HUES64 (cell line): ENCODE data around the gene IFNGR2. TPM values are rescaled to one million over a fixed set of nuclear protein-coding genes. Genes with fewer than 3 reads are reported as not detected.
"Not testable (repeated sequence)": the region's sequence is repeated elsewhere in the genome, so short reads cannot be mapped to it uniquely, and the experiment has no call there.

Experiments
- H3K27ac ChIP-seq: 2 replicates; pipeline ENCODE4 v1.7.0; 2013; ENCODE audit warnings: low read depth, low read length, inconsistent platforms
- H3K27me3 ChIP-seq: 2 replicates; pipeline ENCODE4 v1.6.1; 2013; ENCODE audit warnings: mild to moderate bottlenecking, low read length; ENCODE audit not compliant: insufficient read depth
- H3K36me3 ChIP-seq: 2 replicates; pipeline ENCODE4 v1.6.1; 2013; ENCODE audit warnings: mild to moderate bottlenecking, low read length; ENCODE audit not compliant: insufficient read depth
- H3K4me1 ChIP-seq: 2 replicates; pipeline ENCODE4 v1.6.1; 2013; ENCODE audit warnings: mild to moderate bottlenecking, low read length, moderate library complexity; ENCODE audit not compliant: insufficient read depth
- H3K4me3 ChIP-seq: 2 replicates; pipeline ENCODE4 v1.5.1; 2013; ENCODE audit warnings: mild to moderate bottlenecking, low read length, moderate library complexity
- H3K9ac ChIP-seq: 2 replicates; pipeline ENCODE4 v1.6.1; 2013; ENCODE audit warnings: mild to moderate bottlenecking, low read depth, low read length
- H3K9me3 ChIP-seq: 2 replicates; pipeline ENCODE4 v1.6.1; 2013; ENCODE audit warnings: low read depth, low read length; ENCODE audit not compliant: insufficient read depth
- WGBS: fragments of 150-250, 120-280 bp; methylation state at CpG from one replicate; pipeline ENCODE4 v1.1.7; 2013; ENCODE audit warnings: missing lambda C conversion rate; 5-methylcytosine and 5-hydroxymethylcytosine counted together
- polyA plus RNA-seq, 2 experiments: library from polyadenylated mRNA; stranded (reverse); fragments of 50-300 nt; gene quantifications; one replicate each; pipeline ENCODE4 v1.2.3, GENCODE V29; 2013

IFNGR2 gene
- 25.8 TPM for polyA plus RNA-seq (2013, experiment 1 of 2)
- 30.0 TPM for polyA plus RNA-seq (2013, experiment 2 of 2)

GRCh38 chr21:33403128-33403785 is at the start of gene IFNGR2:
TSS of gene IFNGR2 (plus strand) at chr21:33403413. CDS start at chr21:33403544, 131 bp downstream.
- under 1% methylated on average over 89 of the region's 89 CpGs for WGBS
- Histone ChIP-seq H3K36me3 (no peaks in the 10 kb centered on the region), H3K27ac (peak within 1 kb of the TSS; percentile 37), H3K27me3 (no peaks in the 10 kb centered on the region), H3K9ac (peak within 1 kb of the TSS; percentile 79), H3K4me3 (peak within 1 kb of the TSS; percentile 80), H3K9me3 (no peaks in the 10 kb centered on the region), H3K4me1 (peaks cover 3% of the 10 kb centered on the region; the same call in 1 of the 2 replicates)

- Histone ChIP-seq H3K9me3 (no peaks in the 10 kb centered on the region), H3K4me3 (no peak overlapping the region), H3K27me3 (no peaks in the 10 kb centered on the region), H3K9ac (no peak overlapping the region), H3K36me3 (peaks cover 47% of the 10 kb centered on the region), H3K4me1 (no peaks in the 10 kb centered on the region), H3K27ac (no peak overlapping the region)
- WGBS, result 94% methylated on average over 5 of the region's 6 CpGs
Measured at GRCh38 chr21:33355355-33355754, 47.9 kb upstream of the IFNGR2 start.

GRCh38 chr21:33355996-33356395 is 47.2 kb upstream of the IFNGR2 start:
- peaks cover 41% of the 10 kb centered on the region for H3K36me3 ChIP-seq
- no peaks in the 10 kb centered on the region for H3K4me1 ChIP-seq
- no peak overlapping the region for H3K9ac ChIP-seq
- no peaks in the 10 kb centered on the region for H3K27me3 ChIP-seq
- no peak overlapping the region for H3K4me3 ChIP-seq
- H3K27ac ChIP-seq, result no peak overlapping the region
- 95% methylated on average over 11 of the region's 11 CpGs for WGBS
- no peaks in the 10 kb centered on the region for H3K9me3 ChIP-seq

GRCh38 chr21:33357177-33357576 is 46.0 kb upstream of the IFNGR2 start:
- peaks cover 34% of the 10 kb centered on the region for H3K36me3 ChIP-seq
- H3K27me3 ChIP-seq, result no peaks in the 10 kb centered on the region
- no peak overlapping the region for H3K9ac ChIP-seq
- H3K27ac ChIP-seq, result no peak overlapping the region
- peaks cover 5% of the 10 kb centered on the region for H3K4me1 ChIP-seq
- no peak overlapping the region for H3K4me3 ChIP-seq
- 93% methylated on average over 8 of the region's 8 CpGs for WGBS
- no peaks in the 10 kb centered on the region for H3K9me3 ChIP-seq

- WGBS, result 91% methylated on average over 4 of the region's 4 CpGs
Measured at GRCh38 chr21:33359446-33359845, 43.8 kb upstream of the IFNGR2 start.

GRCh38 chr21:33360281-33360680 is 42.9 kb upstream of the IFNGR2 start:
- H3K4me3 ChIP-seq, result no peak overlapping the region

More at GRCh38 chr21:33359446-33359845, 43.8 kb upstream of the IFNGR2 start:
- Histone ChIP-seq H3K36me3 (peaks cover 24% of the 10 kb centered on the region), H3K4me1 (peaks cover 11% of the 10 kb centered on the region), H3K27ac (no peak overlapping the region), H3K27me3 (no peaks in the 10 kb centered on the region), H3K9me3 (no peaks in the 10 kb centered on the region), H3K4me3 (no peak overlapping the region), H3K9ac (no peak overlapping the region)

GRCh38 chr21:33360881-33361602 is 42.2 kb upstream of the IFNGR2 start:
- Histone ChIP-seq H3K9me3 (0 out of 2 replicates have a peak, but pooled peaks cover 1% of the 10 kb centered on the region), H3K36me3 (peaks cover 9% of the 10 kb centered on the region), H3K4me3 (no peak overlapping the region), H3K27me3 (no peaks in the 10 kb centered on the region), H3K27ac (no peak overlapping the region), H3K4me1 (peaks cover 11% of the 10 kb centered on the region), H3K9ac (no peak overlapping the region)
- WGBS, result 68% methylated on average over 12 of the region's 14 CpGs

More at GRCh38 chr21:33360281-33360680, 42.9 kb upstream of the IFNGR2 start:
- peaks cover 11% of the 10 kb centered on the region for H3K4me1 ChIP-seq
- peaks cover 16% of the 10 kb centered on the region for H3K36me3 ChIP-seq
- no peaks in the 10 kb centered on the region for H3K9me3 ChIP-seq
- H3K9ac ChIP-seq, result no peak overlapping the region
- no peak overlapping the region for H3K27ac ChIP-seq
- H3K27me3 ChIP-seq, result no peaks in the 10 kb centered on the region
- WGBS, result 95% methylated on average over 6 of the region's 6 CpGs

- H3K9ac ChIP-seq, result peak overlapping the region; percentile 57
Measured at GRCh38 chr21:33362044-33362555, 41.1 kb upstream of the IFNGR2 start.

GRCh38 chr21:33363911-33364609 is 39.2 kb upstream of the IFNGR2 start:
- not testable (repeated sequence) for H3K4me3 ChIP-seq, H3K36me3 ChIP-seq, H3K9ac ChIP-seq, H3K27ac ChIP-seq, H3K27me3 ChIP-seq
- WGBS, result 85% methylated on average over 10 of the region's 10 CpGs
- Histone ChIP-seq H3K9me3 (peaks cover 26% of the 10 kb centered on the region), H3K4me1 (peaks cover 11% of the 10 kb centered on the region)

More at GRCh38 chr21:33362044-33362555, 41.1 kb upstream of the IFNGR2 start:
- Histone ChIP-seq H3K36me3 (no peaks in the 10 kb centered on the region), H3K27ac (peak overlapping the region; percentile 66), H3K4me1 (peaks cover 11% of the 10 kb centered on the region), H3K4me3 (peak overlapping the region; percentile 17), H3K27me3 (no peaks in the 10 kb centered on the region), H3K9me3 (peaks cover 11% of the 10 kb centered on the region)
- WGBS, result 61% methylated on average over 12 of the region's 12 CpGs

- Histone ChIP-seq H3K9ac (no peak overlapping the region), H3K4me3 (no peak overlapping the region), H3K27me3 (no peaks in the 10 kb centered on the region), H3K9me3 (peaks cover 33% of the 10 kb centered on the region), H3K27ac (no peak overlapping the region), H3K4me1 (peaks cover 11% of the 10 kb centered on the region), H3K36me3 (no peaks in the 10 kb centered on the region)
- 97% methylated on average over 5 of the region's 5 CpGs for WGBS
Measured at GRCh38 chr21:33364830-33365229, 38.4 kb upstream of the IFNGR2 start.
